Stimulated activated CD4-positive, alpha-beta T cell treated with anti-CD3 and anti-CD28 coated beads, Interleukin-4, amount 100 ng/mL, for 1 hour (primary cell): ENCODE data around the gene APBB2.
"Not testable (repeated sequence)": the region's sequence is repeated elsewhere in the genome, so short reads cannot be mapped to it uniquely, and the experiment has no call there.

Experiments
- DNase-seq: peaks from one replicate; pipeline ENCODE4 v3.0.0-alpha.2; 2020

APBB2 gene

DNA sequence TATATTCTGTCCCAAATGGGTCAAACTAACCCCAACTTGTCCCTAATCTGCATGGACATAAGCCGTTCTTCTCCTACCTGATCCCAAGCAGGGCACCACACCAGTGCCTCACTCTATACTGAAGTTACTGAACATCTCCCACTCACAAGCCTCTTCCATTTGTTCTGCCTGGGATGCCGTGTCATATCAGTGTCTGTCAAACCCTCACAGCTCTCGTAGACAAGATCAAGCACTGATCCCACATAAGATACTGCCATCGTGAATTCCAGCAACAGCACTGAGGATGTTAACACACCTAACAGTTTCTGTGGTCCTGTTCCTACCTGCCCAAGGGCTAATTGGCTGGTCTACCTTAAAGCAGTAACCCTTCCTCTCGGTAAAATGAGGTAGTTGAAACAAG is 162.1 kb downstream of the APBB2 start:
- no peak for DNase-seq

DNA sequence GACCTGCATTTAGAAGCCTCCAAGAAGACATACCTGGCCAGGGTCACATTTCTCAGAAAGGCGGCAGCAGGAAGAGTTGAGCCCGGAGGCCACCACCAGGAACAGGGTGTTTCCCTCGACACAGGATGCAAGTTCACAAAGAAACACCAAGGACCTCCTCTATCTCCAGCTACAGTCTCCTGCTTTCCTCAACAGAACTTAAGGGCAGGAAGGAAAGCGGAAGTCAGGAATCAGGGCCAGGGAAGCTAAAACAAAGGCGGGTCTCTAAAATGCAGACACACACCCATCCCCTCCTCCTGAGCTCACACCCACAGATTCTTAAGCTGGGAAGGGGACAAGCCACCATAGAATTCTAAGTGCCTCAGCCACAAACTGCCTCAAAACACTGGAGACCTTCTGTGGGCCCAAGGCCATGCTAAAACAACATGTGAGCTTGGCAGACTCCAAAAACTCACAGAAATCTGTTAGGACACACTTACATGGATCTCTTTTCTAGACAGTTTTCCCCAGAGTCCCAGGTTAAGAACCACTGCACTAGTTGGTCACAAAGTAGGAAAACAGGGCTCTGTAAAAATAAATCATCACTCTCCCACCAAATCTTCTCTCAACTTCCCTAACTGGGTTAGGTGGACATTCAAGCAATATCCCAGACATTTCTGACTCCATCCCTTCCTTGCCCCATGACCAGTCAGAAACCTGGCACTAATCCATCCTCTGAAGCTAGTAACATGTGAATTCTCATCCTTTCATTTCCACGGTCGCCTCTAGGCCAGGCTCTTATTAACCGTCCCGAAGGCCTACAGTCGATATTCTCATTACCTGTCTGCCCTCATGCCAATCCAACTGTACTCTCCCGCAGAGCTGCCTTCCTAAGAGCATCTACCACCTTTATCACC is 163.2 kb downstream of the APBB2 start:
- DNase-seq, result no peak

DNA sequence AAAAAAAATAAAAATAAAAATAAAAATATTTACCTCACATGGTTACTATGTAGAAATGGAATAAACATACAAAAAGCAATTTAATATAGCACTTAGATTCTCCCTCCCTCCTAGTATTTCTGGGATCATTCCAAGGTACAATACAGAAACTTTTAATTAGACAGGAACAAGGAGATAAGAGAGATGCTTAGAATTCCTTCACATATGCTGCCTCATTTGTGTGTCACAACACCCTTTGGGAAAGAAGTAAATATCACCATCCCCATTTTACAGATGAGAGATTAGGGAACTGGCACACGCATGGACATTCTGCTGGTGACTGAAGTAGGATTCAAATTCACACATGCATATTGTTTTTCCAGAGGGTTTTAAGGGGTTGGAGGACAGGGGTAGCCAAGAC is 164.2 kb downstream of the APBB2 start:
- no peak for DNase-seq

DNA sequence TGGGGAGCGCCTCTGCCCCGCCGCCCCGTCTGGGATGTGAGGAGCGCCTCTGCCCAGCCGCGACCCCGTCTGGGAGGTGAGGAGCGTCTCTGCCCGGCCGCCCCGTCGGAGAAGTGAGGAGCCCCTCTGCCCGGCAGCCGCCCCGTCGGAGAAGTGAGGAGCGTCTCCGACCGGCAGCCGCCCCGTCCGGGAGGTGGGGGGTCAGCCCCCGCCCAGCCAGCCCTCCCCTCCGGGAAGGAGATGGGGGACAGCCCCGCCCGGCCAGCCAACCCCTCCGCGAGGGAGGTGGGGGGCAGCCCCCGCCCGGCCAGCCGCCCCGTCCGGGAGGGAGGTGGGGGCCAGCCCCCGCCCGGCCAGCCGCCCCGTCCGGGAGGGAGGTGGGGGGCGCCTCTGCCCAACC is 165.2 kb downstream of the APBB2 start:
- not testable (repeated sequence) for DNase-seq

DNA sequence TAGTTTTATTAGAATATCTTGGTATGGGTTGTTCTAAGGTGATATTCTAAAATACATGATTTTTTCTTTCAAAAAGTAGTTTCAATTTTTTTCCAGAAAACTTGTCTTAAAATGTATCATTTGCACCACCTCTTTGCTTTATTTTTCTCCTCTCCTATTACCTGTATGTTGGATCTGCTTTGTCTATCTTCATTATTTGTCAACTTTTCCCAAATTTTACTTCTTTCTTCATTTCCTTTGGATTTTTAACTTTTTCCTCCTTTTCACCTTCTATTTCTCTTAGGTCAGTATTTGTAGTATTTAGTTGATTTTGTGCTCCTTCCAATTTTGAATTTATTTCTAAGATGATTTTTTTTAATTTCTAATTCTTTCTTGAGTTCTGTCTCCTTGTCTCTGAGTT is 169.6 kb downstream of the APBB2 start:
- DNase-seq, result no peak

DNA sequence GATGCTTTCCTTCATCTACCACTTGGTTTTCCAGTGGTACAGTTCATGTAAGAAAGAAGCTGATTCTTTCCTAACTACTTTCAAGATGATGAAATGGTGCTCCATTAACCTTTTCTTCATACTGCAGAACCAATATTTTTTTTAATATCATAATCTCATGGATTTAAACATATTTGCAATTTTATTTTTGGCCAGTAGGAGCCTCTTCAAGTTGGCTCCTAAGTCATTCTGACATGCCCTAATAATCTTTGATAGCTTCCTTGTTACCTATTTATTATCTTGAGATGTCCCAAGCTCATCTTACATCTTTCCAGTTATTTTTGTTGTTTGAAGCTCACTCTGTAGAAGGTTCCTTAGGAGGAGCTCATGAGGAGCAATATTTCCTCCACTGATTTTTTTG is 170.2 kb downstream of the APBB2 start:
- no peak for DNase-seq

DNA sequence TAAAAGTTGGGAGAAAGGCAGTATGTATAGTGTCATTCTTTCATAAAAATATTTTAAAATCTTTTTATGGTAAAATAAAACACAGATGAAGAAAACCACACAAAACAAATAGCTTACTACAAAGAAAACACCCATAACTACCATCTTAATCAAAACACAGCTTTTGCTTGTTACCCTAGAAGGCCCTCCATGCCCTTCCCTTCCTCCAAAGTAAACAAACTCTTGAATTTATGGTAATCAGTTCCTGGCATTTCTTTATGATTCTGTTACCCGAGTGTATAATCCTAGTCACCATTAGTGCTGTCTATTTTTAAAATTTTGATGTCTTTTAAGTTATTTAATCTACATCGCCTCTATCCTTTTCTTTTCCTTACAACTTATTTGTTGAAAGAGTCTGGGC is 170.9 kb downstream of the APBB2 start:
- DNase-seq, result no peak

DNA sequence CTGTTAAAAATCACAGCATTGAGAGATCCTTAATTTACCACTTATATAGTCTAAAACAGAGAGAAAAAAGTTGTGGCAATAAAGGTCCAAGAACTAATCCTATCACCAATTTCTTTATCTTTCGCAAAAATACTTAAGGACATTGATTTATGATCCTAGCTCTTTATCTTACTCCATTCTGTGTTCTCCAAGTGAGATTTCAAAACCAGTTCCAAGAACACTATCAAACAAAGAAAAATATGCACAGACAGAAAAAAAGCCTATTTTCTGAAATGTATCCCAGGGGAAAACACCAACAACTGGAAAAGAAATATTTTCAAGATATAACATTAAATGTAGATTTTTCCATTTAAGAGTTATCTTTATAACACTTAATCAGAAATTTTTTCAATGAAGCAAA is 172.8 kb downstream of the APBB2 start:
- DNase-seq, result no peak

DNA sequence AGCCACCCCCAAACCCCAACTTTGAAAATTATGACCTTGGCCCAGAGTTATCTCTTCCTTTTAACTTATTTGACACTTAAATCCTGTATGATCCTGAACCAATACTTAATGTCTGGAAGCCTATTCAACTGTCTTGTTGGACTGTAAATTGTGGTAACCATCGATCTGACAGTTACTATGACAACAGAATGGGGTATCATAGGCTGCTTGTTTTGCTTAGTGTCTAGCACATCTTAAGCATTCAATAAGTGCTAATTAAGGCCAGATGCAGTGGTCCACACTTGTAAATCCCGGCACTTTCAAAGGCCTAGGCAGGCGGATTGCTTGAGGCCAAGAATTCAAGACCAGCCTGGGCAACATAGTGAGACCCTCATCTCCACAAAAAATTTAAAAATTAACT is 175.0 kb downstream of the APBB2 start:
- DNase-seq, result no peak

DNA sequence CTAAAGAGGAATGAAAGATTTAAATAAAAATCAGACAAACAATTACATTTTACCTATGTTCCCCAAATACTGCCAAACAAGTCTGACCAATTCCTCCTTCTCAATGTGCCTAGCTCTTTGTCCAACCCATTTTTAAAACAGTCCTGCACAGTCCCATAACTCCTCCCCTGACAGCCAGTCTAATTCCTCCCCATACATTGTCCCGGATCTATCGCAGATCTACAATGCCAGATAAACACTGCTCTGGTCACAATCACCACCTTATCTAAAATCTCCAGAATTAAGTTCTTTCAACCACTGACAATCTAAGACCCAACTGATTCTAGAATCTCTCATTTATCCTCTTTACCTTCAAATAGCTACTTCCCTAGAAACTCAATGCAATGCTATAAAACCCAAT is 176.0 kb downstream of the APBB2 start:
- DNase-seq, result no peak

DNA sequence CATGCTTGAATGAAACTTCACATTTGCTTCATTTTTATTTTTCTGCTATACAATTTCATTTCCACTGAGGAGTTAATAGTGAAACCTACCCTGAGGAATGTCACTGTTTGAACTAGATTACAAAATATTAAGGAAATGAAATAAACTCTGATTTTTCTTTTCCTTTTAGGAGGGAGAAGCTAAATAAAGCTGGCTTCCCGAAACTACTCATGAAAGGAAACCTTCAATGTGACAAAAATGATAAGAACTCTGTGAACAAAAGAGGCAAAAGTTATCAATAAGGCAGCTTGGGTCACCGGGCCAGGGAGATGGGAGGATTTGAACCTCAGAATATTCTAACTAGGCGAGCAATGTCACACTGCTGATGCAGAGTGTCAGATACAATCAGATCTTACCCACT is 185.2 kb downstream of the APBB2 start:
- DNase-seq, result no peak

DNA sequence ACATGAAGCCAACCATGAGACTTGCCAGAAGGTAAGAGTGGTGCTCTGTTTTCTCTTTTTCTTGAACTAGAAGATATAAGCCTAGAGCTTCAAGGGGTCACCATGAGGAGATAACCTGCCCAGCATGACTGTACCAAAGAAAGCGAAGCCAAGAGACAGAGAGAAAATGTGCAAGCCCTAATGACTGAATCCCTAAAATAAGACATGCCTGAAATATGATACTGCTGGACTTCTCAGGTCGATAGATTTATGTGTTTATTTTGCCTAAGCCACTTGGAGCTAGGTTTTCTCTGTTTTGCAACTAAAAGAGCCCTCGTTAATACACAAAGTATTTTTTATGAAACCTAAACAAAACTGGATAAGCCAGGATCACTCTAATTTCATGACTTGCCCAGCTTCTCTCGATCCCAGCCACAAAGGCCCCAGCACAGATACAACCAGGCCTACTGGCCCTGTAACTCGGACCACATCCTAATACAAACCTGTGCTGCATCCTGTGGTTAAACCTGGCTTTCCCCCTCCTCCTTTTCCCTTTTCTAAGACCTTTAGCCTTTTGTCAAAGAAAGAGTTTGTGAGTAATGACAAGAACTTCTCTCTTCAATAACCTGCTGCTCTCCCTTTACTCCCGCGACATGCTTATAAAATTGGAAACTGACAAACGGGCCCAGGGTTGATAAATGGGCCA is 185.8 kb downstream of the APBB2 start:
- DNase-seq, result no peak

DNA sequence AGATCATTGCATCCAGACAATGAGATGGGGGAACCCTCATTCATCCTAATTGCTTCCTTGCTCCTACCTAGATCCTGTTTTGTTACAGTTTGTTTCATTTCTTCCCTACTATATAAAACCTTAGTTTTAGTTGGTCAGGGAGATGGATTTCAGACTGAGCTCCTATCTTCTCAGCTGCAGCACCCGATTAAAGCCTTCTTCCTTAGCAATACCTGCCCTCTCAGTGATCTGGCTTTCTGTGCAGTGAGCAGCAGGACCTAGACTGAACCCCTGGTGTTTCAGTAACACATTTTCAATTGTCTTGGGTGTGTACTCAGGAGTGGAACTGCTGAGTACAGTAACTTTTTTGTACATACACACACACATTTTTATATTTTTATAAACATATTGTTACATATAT is 187.4 kb downstream of the APBB2 start:
- DNase-seq, result no peak

DNA sequence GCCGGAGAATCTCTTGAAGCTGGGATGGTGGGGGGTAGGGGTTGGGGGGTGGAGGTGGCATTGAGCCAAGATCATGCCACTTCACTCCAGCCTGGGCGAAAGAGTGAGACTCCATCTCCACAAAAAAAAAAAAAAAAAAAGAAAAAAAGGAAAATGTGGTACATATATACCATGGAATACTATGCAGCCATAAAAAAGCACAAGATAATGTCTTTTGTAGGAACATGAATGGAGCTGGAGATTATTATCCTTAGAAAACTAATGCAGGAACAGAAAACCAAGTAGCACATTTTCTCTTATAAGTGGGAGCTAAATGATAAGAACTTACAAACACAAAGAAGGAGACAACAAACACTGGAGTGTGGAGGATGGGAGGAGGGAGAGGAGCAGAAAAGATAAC is 188.5 kb downstream of the APBB2 start:
- DNase-seq, result no peak

DNA sequence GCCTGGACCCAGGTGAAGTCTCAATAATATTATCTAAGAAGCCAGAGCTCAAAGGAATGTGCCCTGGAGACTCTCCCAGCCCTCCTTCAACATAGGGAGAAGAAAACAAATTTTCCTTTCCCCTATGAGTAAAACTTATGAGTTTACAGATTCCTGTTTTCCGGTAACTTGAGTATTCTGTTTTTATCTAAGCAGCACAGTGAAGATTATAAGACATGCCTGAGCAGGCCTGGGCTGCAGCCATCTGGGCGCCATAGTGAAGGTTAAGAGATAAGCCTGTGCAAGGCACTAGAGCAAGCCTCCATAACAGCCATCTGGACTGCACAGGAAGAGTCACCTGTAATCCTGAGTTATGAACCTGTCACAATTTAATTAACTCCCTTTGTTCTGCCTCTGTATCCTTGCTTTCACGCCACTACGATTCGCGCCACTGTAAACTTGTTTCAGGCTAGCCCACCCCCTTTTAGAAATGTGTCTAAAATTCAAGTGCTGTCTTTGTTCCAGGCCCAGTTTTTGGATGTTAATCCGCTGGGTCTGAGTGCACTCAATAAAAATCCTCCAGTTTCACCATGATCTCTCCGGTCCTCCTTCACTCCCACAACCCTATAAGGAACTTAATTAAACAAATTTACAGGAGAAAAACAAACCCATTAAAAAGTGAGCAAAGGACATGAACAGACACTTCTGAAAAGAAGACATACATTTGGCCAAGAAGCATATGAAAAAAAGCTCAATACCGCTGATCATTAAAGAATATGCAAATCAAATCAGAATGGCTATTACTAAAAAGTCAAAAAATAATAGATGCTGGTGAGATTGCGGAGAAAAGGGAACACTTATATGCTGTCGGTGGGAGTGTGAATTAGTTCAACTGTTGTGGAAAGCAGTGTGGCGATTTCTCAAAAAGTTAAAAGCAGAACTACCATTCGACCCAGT is 189.5 kb downstream of the APBB2 start:
- no peak for DNase-seq

DNA sequence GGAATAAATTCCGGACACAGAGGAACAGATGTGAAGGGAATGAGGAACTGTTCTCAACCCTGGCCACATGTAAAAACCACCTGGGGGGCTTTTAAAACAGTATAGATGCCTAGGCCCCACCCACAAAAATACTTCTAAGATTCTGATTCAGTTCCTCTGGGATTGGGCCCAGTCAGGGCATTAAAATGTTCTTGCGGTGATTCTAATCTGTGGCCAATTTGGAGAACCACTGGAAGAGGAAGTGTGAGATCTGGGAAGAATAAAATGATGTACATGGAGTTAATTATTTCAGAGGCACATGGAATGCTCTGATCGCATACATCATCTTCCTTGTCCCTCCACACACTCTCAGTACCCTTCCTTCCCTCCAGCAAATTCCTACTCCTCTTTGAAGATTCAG is 192.2 kb downstream of the APBB2 start:
- no peak for DNase-seq

DNA sequence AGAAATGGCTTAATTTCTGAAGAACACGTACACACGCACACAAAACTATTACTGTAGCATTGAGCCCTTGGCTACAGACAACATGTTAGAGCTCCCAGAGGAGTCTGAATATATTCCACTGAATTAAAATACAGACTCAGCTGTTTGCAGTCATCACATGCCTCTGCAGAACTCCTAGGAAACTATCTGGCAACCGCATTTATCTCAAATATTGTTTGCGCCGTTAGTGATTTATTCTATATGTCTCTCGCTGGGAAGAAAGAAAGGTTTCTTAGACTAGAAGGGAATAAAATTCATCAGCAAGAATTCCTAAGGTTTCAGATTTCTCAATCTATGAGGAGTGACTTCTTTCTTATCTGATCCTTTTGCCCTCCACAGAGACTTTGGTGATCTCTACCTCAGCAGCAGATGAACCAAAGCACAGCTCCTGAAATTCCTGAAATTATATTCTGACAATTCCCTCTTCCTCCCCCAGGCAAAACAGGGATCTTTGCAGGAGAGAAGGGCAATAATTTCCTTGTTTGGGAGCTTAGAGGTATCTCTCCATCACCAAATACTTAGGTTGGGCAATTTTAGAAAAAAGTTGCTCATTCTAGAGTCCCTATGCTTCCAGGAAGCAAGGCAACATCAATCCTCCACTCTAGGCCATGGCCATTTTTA is 199.2 kb downstream of the APBB2 start:
- no peak for DNase-seq

DNA sequence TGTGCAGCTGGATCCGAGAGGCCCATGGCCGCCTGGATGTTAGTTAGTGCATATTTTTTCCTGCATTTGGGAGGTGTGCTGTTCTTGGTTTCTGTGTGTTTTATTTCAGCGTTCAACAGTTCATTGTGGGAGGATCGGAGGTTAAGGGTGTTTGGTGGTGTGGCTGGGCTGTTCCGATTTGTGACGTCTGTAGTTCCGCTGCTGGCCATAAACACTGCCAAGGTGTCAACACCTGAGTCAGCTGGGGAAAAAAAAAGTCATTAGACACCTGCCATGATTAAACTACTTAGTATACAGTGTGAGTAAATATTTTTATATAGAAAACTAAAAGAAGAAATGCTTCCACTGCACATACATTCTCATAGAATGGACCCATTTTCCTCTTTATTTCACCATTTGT is 200.2 kb downstream of the APBB2 start:
- DNase-seq, result no peak

DNA sequence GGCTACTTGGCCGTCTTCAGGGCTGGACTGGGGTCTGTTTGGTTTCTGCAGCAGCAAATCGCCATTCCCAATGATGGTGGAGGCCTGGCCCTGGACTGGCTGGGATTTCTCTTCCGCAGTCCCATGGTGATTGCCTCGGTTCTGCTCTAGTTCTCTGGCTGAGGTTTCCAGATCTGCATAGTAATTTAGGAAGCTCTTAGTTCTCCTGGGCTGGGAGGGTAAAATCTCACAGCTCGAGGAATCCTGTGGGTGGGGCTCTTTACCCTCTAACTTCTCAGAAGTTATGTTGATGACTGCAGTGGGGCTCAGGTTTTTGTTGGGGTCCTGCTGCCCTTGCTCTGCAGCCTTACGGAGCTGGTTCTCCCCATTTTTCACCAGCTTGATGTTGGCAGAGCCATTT is 200.6 kb downstream of the APBB2 start:
- no peak for DNase-seq

DNA sequence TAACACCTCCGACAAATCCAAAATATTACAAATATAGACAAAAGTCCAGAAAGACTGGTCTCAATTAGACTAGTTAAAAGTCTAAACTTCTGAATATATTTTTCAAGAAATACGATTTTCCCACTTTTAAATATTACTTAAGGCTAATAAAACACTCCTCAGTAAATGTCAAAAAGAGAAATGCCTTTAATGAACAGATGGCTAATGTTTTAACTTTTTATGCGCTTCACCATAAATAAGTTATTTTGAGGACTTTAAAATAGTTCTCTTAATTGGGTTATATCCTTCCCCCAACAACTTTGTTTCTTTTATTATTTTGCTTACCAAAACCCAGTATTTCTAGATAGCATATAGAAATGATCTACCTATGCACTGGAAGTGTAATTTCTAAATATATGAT is 201.4 kb downstream of the APBB2 start:
- no peak for DNase-seq

DNA sequence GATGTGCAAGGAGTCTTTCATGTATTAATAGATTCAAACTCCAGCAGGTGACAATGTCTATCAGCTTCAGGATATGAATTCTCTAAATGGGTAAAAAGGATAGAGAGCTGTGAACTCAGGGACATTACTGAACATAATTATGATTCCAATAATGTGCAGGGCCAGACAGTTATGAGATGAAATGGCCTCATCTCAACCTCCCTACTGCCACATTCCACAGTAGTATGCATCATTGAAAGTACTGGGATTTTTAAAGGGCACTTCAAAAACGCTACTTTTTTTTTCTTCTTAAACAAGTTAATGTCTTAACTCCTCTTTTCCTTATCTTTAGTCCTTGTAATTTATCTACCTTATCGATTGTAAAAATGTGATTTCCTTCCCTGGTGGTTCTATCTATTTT is 202.0 kb downstream of the APBB2 start:
- DNase-seq, result no peak

DNA sequence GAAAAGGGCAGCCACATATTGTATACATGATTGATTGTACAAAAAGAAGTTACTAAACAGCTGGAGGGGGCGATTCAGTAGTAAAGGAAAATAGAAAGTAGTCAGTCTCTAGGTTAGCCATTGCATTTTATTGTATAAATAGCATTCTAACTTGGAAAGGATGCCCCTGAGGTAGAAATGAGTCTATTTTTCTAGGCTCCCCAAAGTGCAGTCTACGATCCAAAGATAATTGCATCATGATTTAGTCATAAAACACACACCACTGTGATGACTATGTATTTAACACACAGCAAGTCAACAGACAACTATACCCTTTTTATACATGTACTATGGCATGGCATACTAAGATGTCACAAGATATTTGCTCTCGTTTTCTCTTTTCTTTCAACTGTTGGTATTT is 204.9 kb downstream of the APBB2 start:
- DNase-seq, result no peak

DNA sequence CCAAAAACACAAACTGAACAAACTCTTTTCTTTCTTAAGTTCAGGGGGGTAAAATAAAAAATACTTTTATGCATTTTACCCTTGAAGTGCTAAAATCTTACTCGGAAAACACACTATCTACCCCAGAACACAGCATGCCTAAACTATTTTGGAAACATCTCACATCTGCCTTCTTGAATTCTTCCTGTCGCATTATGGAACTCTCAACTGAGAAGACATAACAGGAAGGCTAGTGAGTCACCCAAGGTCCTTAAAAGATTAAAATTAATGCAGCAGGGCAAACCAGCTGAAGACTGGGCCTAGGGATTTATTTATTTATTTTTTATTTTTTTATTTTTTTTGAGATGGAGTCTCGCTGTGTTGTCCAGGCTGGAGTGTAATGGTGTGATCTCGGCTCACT is 208.2 kb downstream of the APBB2 start:
- DNase-seq, result no peak
